ENCODE results near the gene LRFN2. TPM values are rescaled to one million over a fixed set of nuclear protein-coding genes. Genes with fewer than 3 reads are reported as not detected.

Gene LRFN2
- total and polyA plus RNA-seq, 5 donors from 2014 or later: not detected

DNA sequence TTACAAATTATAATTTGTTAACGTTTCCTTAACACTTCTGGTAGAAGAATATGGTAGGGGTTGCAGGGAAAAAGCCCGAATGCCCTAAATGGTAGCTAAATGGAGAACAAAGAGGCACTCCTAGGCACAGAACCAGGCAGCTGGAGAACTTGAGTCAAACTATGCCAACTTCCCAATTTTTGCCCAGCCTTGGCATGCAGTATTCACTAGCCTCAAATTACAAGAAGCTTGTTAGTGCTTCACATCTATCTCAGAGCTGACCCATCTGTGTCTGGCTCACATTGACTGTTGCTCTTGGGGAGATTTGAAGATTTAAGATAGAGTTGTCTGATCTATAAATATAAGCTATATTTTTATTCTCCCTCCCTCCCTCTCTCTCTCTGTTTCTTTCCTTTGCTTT, 19.4 kb upstream of the LRFN2 start:
- H3K27me3 ChIP-seq (ENCODE audit: control insufficient read depth, insufficient read depth, low read length): peaks cover 7% of the 10 kb centered on the region
- Mint-ChIP-seq H3K4me1 (no peaks in the 10 kb centered on the region), H3K36me3 (no peaks in the 10 kb centered on the region), H3K4me3 (no peak overlapping the region), H3K27ac (no peak overlapping the region), H3K27me3 (peaks cover 22% of the 10 kb centered on the region), H3K9me3 (peaks cover 0 to 5% (median 0%) of the 10 kb centered on the region in 7 donors)
- no peak overlapping the region for H3K27ac ChIP-seq (ENCODE audit: insufficient read depth, low read length, poor library complexity, severe bottlenecking)
- no peaks in the 10 kb centered on the region for H3K36me3 ChIP-seq (ENCODE audit: control insufficient read depth, insufficient read depth, low read length)
- H3K9me3 ChIP-seq (ENCODE audit: control insufficient read depth in 2 of 2, low read length in 2 of 2): no peaks in the 10 kb centered on the region
- no peak for ATAC-seq (ENCODE audit: low read depth in 2 of 2)
- DNase-seq: no peak
- H3K4me3 ChIP-seq (ENCODE audit: low read depth, low read length): no peak overlapping the region
- no peaks in the 10 kb centered on the region for H3K4me1 ChIP-seq (ENCODE audit: control insufficient read depth, insufficient read depth, low read length, poor library complexity, severe bottlenecking)

DNA sequence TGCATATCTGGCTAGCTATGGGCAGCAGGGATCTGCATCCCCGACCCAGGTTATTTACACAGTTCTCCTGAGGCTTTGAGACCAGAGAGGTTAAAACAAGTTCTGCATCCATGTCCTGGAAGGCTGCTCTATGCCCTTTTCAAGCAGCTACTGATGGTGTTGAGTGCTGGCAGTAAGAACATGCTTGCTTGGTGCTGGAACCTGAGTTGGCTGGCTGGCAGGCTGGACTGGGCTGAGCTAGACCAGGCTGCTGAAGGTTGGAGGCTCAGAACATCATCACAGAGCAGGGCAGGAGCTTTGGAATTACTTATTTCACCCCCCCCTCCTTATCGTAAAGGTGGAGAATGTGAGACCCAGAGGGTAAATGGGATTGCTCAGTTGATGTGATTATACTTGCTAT, 16.9 kb upstream of the LRFN2 start:
- Histone ChIP-seq H3K4me1 (ENCODE audit: control insufficient read depth, insufficient read depth, low read length, poor library complexity, severe bottlenecking) (no peaks in the 10 kb centered on the region), H3K9me3 (ENCODE audit: control insufficient read depth in 2 of 2, low read length in 2 of 2) (no peaks in the 10 kb centered on the region), H3K27me3 (ENCODE audit: control insufficient read depth, insufficient read depth, low read length) (peaks cover 10% of the 10 kb centered on the region), H3K27ac (ENCODE audit: insufficient read depth, low read length, poor library complexity, severe bottlenecking) (no peak overlapping the region), H3K36me3 (ENCODE audit: control insufficient read depth, insufficient read depth, low read length) (no peaks in the 10 kb centered on the region), H3K4me3 (ENCODE audit: low read depth, low read length) (no peak overlapping the region)
- Mint-ChIP-seq H3K9me3 (peaks cover 0 to 5% (median 0%) of the 10 kb centered on the region in 7 donors), H3K27me3 (peaks cover 25% of the 10 kb centered on the region), H3K4me1 (no peaks in the 10 kb centered on the region), H3K27ac (no peak overlapping the region), H3K4me3 (no peak overlapping the region), H3K36me3 (no peaks in the 10 kb centered on the region)
- DNase-seq (no peak), ATAC-seq (ENCODE audit: low read depth in 2 of 2) (no peak)

- Histone ChIP-seq H3K36me3 (ENCODE audit: control insufficient read depth, insufficient read depth, low read length) (no peaks in the 10 kb centered on the region), H3K27me3 (ENCODE audit: control insufficient read depth, insufficient read depth, low read length) (peaks cover 3% of the 10 kb centered on the region), H3K9me3 (ENCODE audit: control insufficient read depth in 2 of 2, low read length in 2 of 2) (no peaks in the 10 kb centered on the region), H3K27ac (ENCODE audit: insufficient read depth, low read length, poor library complexity, severe bottlenecking) (no peak overlapping the region), H3K4me3 (ENCODE audit: low read depth, low read length) (no peak overlapping the region), H3K4me1 (ENCODE audit: control insufficient read depth, insufficient read depth, low read length, poor library complexity, severe bottlenecking) (no peaks in the 10 kb centered on the region)
- Mint-ChIP-seq H3K9me3 (peaks cover 0 to 7% (median 0%) of the 10 kb centered on the region in 7 donors), H3K27ac (no peak overlapping the region), H3K36me3 (no peaks in the 10 kb centered on the region), H3K4me3 (no peak overlapping the region), H3K27me3 (peaks cover 8% of the 10 kb centered on the region), H3K4me1 (no peaks in the 10 kb centered on the region)
- DNase-seq (no peak), ATAC-seq (ENCODE audit: low read depth in 2 of 2) (no peak)
Measured at GRCh38 chr6:40599555-40599954, 12.4 kb upstream of the LRFN2 start.

DNA sequence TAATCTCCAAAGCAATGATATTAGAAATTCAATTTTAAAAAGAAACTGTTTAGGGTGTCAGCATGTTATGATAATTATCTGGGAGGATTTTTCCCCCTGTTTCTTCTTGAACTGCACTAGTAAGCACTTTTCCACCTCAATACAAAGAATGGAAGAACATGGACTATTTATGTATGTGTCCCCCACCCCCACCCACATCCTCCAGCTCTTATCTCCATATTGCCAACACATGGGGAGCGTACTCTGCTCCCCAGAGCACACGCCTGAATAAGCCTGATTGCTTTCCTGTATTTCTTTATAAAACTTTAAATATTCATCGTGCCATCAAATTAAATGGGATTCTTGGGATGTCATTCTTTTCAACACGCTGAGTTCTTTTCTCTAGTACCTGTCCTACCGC, 11.4 kb upstream of the LRFN2 start:
- no peak overlapping the region for H3K27ac Mint-ChIP-seq
- Histone ChIP-seq H3K27ac (ENCODE audit: insufficient read depth, low read length, poor library complexity, severe bottlenecking) (no peak overlapping the region), H3K4me3 (ENCODE audit: low read depth, low read length) (no peak overlapping the region), H3K36me3 (ENCODE audit: control insufficient read depth, insufficient read depth, low read length) (no peaks in the 10 kb centered on the region), H3K27me3 (ENCODE audit: control insufficient read depth, insufficient read depth, low read length) (peaks cover 3% of the 10 kb centered on the region), H3K9me3 (ENCODE audit: control insufficient read depth in 2 of 2, low read length in 2 of 2) (no peaks in the 10 kb centered on the region), H3K4me1 (ENCODE audit: control insufficient read depth, insufficient read depth, low read length, poor library complexity, severe bottlenecking) (no peaks in the 10 kb centered on the region)
- H3K27me3 Mint-ChIP-seq: peaks cover 8% of the 10 kb centered on the region
- no peaks in the 10 kb centered on the region for H3K36me3 Mint-ChIP-seq
- no peak for ATAC-seq (ENCODE audit: low read depth in 2 of 2)
- peaks cover 0 to 7% (median 0%) of the 10 kb centered on the region in 7 donors for H3K9me3 Mint-ChIP-seq
- no peaks in the 10 kb centered on the region for H3K4me1 Mint-ChIP-seq
- no peak overlapping the region for H3K4me3 Mint-ChIP-seq
- no peak for DNase-seq

GRCh38 chr6:40597301-40597700, 10.1 kb upstream of the LRFN2 start:
- no peak overlapping the region for H3K4me3 ChIP-seq (ENCODE audit: low read depth, low read length)
- H3K27ac ChIP-seq (ENCODE audit: insufficient read depth, low read length, poor library complexity, severe bottlenecking): no peak overlapping the region
- peaks cover 3% of the 10 kb centered on the region for H3K27me3 ChIP-seq (ENCODE audit: control insufficient read depth, insufficient read depth, low read length)
- H3K4me1 ChIP-seq (ENCODE audit: control insufficient read depth, insufficient read depth, low read length, poor library complexity, severe bottlenecking): no peaks in the 10 kb centered on the region
- Mint-ChIP-seq H3K27me3 (peaks cover 4% of the 10 kb centered on the region), H3K4me3 (no peak overlapping the region), H3K4me1 (no peaks in the 10 kb centered on the region), H3K27ac (no peak overlapping the region), H3K9me3 (peaks cover 0 to 6% (median 0%) of the 10 kb centered on the region in 7 donors), H3K36me3 (no peaks in the 10 kb centered on the region)
- DNase-seq (no peak), ATAC-seq (ENCODE audit: low read depth in 2 of 2) (no peak)
- H3K9me3 ChIP-seq (ENCODE audit: control insufficient read depth in 2 of 2, low read length in 2 of 2): no peaks in the 10 kb centered on the region
- H3K36me3 ChIP-seq (ENCODE audit: control insufficient read depth, insufficient read depth, low read length): no peaks in the 10 kb centered on the region

DNA sequence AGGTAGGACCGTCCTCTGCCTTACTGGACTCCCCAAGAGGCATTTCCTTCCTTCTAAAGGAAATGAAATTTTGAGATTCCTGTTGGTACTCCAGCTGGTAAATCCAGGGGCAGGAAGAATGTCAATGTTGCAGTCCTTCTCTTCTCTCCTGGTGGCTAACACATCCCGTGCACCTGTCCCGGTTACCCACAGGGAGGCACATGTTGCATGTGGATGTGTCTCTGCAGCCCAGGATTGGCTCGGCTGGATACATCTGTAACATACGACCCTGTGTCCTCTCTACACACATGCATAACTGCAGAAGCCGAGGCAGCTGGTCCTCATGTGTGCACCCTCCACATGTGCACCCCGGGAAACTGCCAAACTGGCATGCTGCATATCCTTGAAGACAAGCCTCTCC, 1.3 kb upstream of the LRFN2 start:
- H3K4me1 ChIP-seq (ENCODE audit: control insufficient read depth, insufficient read depth, low read length, poor library complexity, severe bottlenecking): peaks cover 12% of the 10 kb centered on the region
- no peak overlapping the region for H3K27ac ChIP-seq (ENCODE audit: insufficient read depth, low read length, poor library complexity, severe bottlenecking)
- Mint-ChIP-seq H3K27ac (no peak overlapping the region), H3K27me3 (peaks cover 25% of the 10 kb centered on the region), H3K9me3 (peaks cover 0 to 4% (median 0%) of the 10 kb centered on the region in 7 donors), H3K4me1 (peaks cover 0 to 15% (median 2%) of the 10 kb centered on the region in 4 donors), H3K36me3 (no peaks in the 10 kb centered on the region), H3K4me3 (peak overlapping the region in 1 of 4 donors; percentile 21)
- H3K27me3 ChIP-seq (ENCODE audit: control insufficient read depth, insufficient read depth, low read length): peaks cover 8% of the 10 kb centered on the region
- no peak overlapping the region for H3K4me3 ChIP-seq (ENCODE audit: low read depth, low read length)
- H3K9me3 ChIP-seq (ENCODE audit: control insufficient read depth in 2 of 2, low read length in 2 of 2): no peaks in the 10 kb centered on the region
- ATAC-seq (ENCODE audit: low read depth in 2 of 2) (no peak), DNase-seq (no peak)
- no peaks in the 10 kb centered on the region for H3K36me3 ChIP-seq (ENCODE audit: control insufficient read depth, insufficient read depth, low read length)

- no peak overlapping the region for H3K27ac Mint-ChIP-seq
- Histone ChIP-seq H3K36me3 (ENCODE audit: control insufficient read depth, insufficient read depth, low read length) (no peaks in the 10 kb centered on the region), H3K9me3 (ENCODE audit: control insufficient read depth in 2 of 2, low read length in 2 of 2) (no peaks in the 10 kb centered on the region), H3K4me3 (ENCODE audit: low read depth, low read length) (no peak overlapping the region), H3K4me1 (ENCODE audit: control insufficient read depth, insufficient read depth, low read length, poor library complexity, severe bottlenecking) (peaks cover 12% of the 10 kb centered on the region), H3K27me3 (ENCODE audit: control insufficient read depth, insufficient read depth, low read length) (peaks cover 8% of the 10 kb centered on the region), H3K27ac (ENCODE audit: insufficient read depth, low read length, poor library complexity, severe bottlenecking) (no peak overlapping the region)
- DNase-seq: no peak
- no peak for ATAC-seq (ENCODE audit: low read depth in 2 of 2)
- no peaks in the 10 kb centered on the region for H3K36me3 Mint-ChIP-seq
- no peak overlapping the region for H3K4me3 Mint-ChIP-seq
- H3K4me1 Mint-ChIP-seq: peaks cover 0 to 15% (median 2%) of the 10 kb centered on the region in 4 donors
- peaks cover 0 to 4% (median 0%) of the 10 kb centered on the region in 7 donors for H3K9me3 Mint-ChIP-seq
- peaks cover 25% of the 10 kb centered on the region for H3K27me3 Mint-ChIP-seq
Measured at GRCh38 chr6:40588070-40588384, 863 bp upstream of the LRFN2 start.

DNA sequence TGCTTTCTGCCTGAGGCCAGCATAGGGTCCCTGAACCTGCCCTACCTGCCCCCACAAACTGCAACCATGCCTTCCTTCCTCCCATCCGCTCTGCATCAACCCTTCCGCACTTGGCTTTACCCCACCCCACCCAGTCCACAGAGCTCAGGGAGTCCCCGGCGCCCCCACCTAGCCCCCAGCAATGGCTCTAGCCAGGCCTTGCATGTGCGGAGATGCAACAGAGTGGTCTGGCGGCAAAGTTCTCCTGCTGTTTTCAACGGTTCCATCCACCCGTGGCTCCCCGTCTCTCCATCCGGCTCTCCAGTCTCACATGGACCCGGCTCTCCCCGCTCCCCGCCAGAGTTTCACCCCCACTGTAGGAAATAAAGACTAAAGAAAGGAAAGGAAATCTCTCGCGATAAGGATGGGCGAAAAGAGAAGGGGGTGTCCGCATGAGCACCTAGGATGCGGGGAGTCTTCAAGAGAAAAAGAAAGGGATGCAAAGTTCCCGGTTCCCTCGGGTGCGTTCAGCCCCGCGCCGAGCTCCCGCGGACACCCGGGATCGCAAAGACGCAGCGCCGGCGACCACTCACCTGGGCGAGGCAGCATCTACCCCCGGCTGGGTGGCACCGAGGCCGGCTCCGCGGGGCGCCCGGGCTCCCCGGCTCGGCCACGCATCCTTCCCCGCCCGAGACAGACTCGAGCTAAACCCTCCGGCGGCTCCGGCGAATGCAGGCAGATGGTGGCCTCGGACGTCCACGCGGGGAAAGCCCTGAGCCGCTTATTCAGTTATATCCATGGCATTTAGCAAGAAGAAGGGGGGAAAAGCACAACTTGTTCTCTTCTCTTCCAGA, 579 bp downstream of the LRFN2 start:
- Mint-ChIP-seq H3K36me3 (no peaks in the 10 kb centered on the region), H3K27ac (no peak overlapping the region), H3K27me3 (peaks cover 25% of the 10 kb centered on the region), H3K9me3 (peaks cover 0 to 4% (median 0%) of the 10 kb centered on the region in 7 donors), H3K4me3 (peak overlapping the region in 3 of 4 donors; percentile 13 to 62 (median 56)), H3K4me1 (peaks cover 0 to 15% (median 2%) of the 10 kb centered on the region in 4 donors)
- H3K4me3 ChIP-seq (ENCODE audit: low read depth, low read length): no peak overlapping the region
- ATAC-seq (ENCODE audit: low read depth in 2 of 2) (no peak), DNase-seq (no peak)
- no peaks in the 10 kb centered on the region for H3K36me3 ChIP-seq (ENCODE audit: control insufficient read depth, insufficient read depth, low read length)
- H3K4me1 ChIP-seq (ENCODE audit: control insufficient read depth, insufficient read depth, low read length, poor library complexity, severe bottlenecking): peaks cover 12% of the 10 kb centered on the region
- H3K27ac ChIP-seq (ENCODE audit: insufficient read depth, low read length, poor library complexity, severe bottlenecking): no peak overlapping the region
- no peaks in the 10 kb centered on the region for H3K9me3 ChIP-seq (ENCODE audit: control insufficient read depth in 2 of 2, low read length in 2 of 2)
- peaks cover 8% of the 10 kb centered on the region for H3K27me3 ChIP-seq (ENCODE audit: control insufficient read depth, insufficient read depth, low read length)
